Stimulated activated CD8-positive, alpha-beta memory T cell treated with anti-CD3 and anti-CD28 coated beads, Interleukin-12 subunit alpha, Interleukin-12 subunit beta, amount 100 ng/mL, for 4 hours (primary cell): Measurements from ENCODE around the gene SRSF12.
"Not testable (repeated sequence)": the region's sequence is repeated elsewhere in the genome, so short reads cannot be mapped to it uniquely, and the experiment has no call there.

Experiments used
- DNase-seq: peaks from one replicate; pipeline ENCODE4 v3.0.0-alpha.2; 2020; ENCODE audit warnings: low read depth

The SRSF12 gene

DNA sequence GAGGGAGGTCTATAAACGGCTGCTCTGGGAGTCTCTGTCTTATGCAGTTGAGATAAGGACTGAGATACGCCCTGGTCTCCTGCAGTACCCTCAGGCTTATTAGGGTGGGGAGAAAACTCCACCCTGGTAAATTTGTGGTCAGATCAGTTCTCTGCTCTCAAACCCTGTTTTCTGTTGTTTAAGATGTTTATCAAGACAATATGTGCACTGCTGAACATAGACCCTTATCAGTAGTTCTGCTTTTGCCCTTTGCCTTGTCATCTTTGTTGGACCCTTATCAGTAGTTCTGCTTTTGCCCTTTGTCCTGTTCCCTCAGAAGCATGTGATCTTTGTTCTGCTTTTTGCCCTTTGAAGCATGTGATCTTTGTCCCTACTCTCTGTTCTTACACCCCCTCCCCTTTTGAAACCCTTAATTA is 10.4 kb upstream of the SRSF12 start:
- not testable (repeated sequence) for DNase-seq

DNA sequence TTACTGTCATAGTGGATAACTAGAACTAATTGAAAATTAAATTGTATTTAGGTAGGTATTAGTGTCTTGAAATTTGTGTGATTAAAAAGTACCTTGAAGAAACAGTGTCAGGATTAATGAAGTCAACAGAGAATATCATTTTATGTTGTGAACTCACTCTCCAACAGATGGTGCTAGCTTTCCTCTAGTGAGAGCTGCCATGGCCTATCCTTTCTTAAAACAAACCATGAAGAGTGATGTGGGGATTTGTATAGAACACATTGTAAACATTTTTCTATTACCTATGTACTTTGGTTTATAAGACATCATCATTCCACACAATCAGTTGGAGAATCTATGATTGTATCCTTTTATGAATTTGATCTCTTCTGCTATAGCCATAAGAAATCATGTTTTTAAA is 4.8 kb upstream of the SRSF12 start:
- no peak for DNase-seq

DNA sequence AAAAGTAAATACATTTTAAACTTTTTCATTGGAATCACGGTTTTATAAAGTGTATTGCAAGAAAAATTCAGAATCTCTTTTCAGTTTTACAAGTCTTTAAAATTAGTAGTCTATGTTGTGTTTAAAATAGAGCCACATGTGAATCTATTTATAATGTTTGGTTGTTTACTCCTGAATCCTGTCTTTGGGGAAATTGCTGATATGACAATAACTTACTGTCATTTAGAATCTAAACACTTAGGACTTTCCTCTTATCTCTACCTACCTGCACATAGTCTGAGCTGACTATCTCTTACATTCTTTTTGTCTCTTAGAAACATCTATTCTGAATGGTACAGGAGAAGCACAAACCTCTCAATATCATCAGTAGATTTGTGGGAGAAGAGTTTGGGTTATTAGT is 4.1 kb upstream of the SRSF12 start:
- no peak for DNase-seq

DNA sequence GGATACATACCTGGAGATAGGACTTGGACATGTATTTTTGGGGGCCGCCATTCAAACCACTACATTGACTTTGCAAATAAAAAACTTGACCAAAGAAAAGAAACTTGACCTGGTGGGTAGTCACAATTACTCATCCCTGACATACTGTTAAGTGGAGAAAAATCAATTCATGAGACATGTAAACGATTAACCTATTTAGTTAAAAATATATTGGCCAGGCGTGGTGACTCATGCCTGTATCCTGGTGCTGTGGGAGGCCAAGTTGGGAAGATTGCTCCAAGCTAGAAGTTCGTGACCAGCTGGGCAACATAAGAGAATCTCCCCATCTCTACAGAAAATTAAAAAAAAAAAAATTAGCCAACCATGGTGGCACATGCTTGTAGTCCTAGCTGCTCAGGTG is 2.5 kb upstream of the SRSF12 start:
- DNase-seq: no peak

DNA sequence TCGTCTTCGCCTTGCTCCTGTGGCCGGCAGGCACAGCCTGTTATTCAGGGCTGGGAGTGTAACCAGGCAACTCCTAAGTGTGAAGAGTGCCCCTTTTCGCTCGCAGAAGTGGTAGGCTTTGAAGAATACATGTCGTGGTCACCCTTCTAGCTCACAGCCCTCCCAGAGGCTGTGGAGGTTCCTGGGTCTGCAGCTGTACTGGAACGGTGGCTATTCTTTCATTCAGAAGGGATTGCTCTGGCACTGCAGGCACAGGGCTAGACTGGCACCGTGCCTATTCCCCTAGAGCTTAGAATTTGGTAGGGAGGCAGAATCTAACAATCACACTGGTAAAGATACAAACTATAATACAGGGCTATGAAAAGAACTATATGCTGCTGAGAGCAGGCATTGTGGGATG is 1.1 kb upstream of the SRSF12 start:
- DNase-seq: no peak

DNA sequence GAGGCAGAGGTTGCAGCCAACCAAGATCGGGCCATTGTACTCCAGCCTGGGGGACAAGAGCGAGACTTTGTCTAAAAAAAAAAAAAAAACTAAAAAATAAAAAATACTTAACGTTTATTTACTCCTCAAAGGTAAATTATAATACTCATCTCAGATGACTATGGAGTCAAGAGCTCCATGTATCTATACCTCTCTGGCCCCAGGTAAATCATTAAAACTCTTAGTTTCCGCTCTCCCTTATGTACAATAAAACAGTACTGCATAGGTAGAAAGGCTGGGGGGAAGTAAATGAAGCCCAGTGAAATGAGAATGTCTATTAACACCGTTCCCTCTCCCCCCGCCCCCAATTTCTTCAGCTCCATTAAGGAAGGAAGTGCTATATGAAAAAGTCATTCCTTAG is 1.2 kb downstream of the SRSF12 start:
- DNase-seq: no peak

DNA sequence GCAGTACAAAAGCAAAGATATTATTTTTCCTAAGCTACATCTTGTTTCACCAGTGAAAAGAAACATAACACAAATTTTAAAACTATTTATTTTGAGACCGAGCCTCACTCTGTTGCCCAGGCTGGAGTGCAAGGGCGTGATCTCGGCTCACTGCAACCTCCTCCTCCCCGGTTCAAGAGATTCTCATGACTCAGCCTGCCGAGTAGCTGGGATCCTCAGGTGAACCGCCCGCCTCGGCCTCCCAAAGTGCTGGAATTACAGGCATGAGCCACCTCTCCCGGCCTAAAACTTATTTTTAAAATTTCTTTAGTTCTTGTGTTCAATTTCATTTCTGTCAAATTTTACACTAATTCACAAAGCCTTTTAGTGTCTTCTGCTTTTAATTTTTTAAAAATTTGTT is 5.9 kb downstream of the SRSF12 start:
- DNase-seq: no peak

DNA sequence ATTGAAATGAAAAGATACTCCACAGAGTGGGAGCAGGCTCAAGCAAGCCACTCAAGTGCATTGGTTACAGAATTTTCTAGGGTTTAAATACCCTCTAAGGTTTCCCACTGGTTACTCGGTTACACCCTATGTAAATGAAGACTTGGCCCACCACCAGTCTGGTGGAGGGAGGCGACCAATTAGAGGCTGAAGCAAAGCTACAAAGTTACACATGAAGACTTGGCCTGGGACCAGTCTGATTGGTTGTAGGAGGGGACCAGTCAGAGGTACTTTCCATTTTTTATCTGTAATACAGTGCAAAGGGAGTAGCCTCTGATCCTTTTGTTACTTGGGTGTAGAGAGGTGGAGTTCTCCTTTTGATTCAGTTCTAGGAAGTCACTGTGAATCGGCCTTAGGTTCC is 7.6 kb downstream of the SRSF12 start:
- DNase-seq: no peak

DNA sequence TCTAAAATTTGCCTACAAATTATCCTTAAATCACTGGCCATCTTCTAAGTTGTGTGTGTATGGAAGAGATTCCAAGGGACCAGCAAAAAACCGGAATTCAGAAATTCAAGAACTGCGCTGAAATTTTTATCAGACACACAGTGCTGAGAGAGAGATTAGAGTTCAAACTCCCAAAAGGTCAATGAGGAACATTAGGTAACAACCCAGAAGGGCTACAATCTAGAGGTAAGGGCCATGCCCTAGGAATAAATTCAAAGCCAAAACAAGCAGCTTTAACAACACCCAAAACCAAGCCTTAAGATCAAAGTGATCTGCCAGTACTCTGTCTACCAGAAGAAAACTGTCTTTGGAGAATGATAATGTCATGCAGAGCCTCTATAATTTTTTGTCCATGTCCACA is 17.8 kb downstream of the SRSF12 start:
- no peak for DNase-seq

DNA sequence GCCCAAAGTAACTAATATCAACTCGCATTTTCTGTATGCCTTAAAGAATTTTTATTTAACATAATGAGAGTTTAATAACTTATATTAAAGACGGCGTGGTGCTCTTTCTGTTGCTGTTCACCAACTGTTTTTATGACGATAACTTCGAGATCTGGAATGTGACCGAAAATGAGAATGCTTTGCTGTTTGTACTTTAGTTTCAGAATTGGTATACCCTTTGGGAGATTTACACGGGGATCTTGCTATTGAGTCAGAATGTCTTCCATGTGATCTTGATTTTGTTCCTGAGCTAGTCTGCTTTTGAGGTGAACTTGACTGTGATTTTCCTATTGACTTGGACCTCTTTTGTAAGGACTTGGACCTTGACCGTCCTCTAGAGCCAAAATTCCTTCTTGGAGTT is 19.4 kb downstream of the SRSF12 start:
- no peak for DNase-seq

DNA sequence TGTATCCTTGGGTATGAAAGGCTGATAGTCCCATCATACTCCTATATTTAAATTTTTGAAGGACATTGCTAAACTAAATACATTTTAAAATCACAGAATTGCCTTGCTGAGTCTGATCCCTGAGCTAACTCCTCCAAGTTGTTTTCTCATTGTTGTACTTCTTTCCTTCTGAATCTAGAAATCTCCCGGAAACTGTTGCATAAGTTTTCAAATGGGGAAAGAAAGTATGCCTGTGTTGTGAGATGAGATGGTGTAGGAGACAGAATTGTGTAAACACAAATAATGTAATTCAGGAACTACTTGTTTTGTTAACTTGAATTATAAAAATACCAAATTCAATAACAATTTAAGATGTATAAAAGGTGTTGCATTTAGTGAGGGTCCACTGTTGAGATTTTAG is 30.0 kb downstream of the SRSF12 start:
- DNase-seq: no peak

DNA sequence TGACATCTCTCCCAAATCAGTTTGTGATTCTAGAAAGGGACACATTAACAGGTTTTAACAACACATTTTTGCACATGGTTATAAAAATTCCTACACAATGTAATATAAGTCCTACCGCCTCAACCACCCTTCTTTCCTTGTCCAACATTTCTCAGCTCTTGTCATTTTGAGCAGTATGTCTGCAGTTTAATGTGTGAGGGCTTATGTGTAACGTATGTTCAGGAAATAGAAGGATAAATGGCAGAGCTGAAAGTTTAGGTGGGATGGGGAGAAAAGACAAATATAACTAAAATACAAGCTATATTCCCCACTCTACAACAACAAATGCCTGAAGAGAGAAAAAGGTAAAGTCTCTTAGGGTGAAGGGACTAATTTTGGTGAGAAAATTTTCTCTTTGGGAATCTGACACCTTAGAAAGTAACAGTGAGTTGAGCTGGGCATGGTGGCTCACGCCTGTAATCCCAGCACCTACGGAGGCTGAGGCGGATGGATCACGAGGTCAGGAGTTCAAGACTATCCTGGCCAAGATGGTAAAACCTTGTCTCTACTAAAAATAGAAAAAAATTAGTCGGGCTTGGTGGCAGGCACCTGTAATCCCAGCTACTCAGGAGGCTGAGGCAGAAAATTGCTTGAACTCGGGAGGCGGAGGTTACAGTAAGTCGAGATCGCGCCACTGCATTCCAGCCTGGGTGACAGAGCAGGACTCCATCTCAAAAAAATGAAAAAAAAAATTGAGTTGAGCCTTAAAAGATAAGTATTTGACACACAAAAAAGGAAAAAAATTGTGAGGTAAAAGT is 32.3 kb downstream of the SRSF12 start:
- DNase-seq: no peak

DNA sequence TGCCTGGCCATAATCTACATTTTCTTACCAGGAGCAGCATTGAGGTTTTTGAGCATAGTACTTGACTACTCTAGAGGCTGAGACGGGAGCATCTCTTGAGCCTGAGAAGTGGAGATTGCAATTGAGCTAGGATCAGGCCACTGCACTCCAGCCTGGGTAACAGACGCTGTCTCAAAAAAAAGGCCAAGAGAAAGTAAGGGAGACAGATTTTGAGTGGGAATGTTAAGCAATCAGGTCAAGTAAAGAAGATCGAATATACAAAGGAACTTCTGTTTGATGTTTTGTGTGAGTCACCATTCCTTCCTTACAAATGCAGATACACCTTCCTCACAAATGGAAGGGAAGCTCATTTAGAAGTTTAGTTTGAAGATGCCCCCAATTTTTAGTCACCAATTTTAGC is 32.9 kb downstream of the SRSF12 start:
- DNase-seq: no peak

DNA sequence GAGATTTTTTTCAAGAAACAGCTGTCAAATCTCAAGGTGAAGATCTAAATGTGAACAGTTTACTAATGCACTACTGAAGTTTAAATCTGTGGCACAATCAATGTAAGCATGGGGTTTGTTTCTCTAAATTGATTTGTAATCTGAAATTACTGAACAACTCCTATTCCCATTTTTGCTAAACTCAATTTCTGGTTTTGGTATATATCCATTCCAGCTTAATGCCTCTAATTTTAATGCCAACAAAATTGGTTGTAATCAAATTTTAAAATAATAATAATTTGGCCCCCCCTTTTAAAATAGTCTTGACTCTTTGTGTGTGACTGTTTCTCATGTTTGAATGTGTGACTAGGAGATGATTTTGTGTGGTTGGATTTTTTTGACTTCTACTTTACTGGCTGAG is 33.3 kb downstream of the SRSF12 start:
- DNase-seq: no peak

DNA sequence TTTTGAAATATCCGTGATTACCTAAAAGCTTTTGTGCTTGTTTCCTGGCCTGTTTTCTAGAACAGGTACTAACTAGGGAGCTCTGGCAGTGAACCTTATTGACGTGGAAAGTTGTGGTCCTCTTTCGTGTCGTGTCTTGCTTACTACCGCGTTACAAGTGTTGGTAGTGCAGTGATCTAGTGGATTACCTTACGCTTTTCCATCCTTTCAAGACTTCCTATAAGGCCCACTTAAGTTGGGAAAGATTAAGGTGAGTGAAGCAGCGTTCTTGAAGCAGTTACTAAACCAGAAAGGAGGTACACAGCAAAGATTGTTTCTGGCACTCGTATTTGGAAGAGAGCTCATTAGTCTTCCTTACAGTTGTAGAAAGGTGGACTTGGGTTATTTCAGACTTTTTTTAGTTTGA is 35.4 kb downstream of the SRSF12 start:
- no peak for DNase-seq

DNA sequence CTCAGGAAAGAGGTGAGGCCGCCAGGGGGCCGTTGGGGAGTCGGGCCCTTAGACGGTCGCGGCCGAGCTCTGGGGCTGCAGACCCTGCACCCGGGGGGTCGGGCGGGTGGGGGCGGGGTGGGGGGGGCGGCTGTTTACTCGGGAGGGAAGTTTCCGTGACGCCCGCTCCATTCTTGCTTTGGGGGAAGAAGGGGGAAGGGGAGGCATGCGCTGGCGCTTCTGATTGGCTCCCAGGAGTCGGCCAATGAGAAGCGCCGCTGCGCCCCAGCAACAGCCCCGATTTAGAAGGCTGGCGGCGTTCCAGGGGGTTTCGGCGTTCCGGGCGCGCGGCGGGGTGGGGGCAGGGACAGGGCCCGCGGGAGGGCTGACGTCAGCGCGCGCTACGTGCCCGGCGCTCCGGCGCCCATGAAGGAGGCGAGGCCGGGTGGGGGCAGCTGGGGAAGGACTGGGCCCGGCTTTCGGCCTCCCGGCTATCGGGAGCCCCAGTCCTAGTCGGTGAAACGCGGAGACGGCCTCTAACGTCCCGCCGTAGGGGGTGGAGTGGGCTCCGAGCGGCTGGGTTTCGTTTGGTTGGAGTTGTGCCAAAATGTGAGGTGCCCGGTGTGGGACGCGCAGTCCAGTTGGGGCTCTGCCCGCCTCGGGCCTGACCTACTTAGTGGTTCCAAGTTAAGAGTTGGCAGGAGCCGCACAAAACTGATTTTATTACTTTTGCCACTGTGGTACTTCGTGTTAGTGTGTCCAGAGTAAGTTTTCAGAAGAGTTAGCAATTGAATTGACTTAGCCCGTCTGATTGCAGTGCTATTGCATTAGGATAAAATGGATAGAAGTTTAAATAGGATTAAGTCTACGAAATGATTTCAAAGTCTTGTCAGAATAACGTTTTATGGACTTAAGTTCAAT is 36.2 kb downstream of the SRSF12 start:
- peak; percentile 97 for DNase-seq

DNA sequence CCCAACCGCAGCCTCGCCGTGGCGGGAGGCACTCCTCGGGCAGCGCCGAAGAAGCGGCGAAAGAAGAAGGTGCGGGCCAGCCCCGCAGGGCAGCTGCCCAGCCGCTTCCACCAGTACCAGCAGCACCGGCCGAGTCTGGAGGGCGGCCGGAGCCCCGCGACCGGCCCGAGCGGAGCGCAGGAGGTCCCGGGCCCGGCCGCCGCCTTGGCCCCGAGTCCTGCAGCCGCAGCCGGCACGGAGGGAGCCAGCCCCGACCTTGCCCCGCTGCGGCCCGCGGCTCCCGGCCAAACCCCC is 36.8 kb downstream of the SRSF12 start:
- no peak for DNase-seq

DNA sequence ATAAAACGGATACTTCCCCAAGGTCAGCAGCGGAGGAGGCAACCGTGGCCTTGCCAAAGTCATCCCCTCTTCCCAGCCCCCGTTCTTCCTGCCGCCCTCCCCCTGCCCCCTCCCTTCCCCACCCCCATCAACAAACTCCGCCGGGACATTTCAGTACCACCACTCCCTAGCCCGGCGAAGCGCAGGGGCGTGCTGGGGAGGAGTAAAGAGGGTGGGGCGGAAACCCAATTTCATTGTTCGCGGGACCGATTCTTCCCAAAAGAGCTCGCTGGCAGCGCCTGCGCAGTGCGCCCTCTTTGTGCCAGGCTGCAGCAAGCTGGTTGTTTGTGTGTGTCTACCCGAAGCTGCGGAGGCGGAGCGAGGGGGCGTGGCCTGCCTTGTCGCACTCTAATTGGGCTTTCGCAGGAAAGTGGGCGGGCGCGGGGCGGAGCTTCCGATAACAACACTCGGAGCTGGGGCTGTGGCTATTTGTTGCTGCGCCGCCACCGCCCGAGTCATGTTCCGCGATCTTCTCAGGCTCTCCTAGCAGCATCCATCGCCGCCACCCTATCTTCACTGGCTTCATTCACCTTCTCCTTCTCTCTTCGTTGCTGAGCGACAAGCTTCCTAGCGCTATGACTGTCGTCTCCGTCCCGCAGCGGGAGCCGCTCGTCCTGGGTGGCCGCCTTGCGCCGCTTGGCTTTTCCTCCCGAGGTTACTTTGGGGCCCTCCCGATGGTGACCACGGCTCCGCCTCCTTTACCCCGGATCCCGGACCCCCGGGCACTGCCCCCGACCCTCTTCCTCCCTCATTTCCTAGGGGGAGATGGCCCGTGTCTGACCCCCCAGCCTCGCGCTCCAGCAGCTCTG is 37.4 kb downstream of the SRSF12 start, which contains the start of gene PNRC1:
TSS of gene PNRC1 (plus strand) at position 471 of the 848 bp plus-strand sequence. CDS start at position 615, 144 bp downstream.
- DNase-seq: peak; percentile 100

DNA sequence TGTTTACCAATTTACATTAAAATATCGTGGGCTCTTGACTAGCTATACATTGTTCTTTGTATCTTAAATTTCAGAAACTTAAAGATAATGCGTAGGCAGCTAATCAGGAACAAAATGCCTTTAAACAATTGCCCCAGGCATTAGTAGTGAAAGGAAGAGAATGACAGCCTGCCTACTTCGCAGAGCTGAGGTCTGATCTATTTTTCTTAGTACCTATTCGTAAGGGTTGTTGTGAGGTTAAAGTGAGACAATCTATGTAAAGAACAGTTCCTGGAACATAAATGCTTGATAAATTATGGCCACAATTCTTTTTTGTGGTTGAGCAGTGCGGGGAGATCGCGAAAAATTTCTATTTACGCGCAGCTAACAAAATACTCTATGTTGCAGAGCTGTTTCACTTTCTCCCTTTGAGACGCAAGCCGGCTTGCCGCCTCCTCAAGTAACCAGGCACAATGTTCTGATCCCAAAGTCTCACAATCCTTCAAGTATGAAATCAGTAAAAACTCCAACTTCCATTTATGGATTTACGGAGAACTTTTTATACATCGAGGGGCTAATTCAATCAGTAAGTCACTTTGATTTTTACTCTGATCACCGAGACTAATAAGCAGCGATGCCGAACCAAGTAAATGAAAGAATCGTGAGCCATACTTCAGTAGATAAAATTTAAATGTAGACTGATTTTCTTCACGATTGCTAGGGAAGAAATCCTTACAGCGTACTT is 38.2 kb downstream of the SRSF12 start:
- peak; percentile 30 for DNase-seq

DNA sequence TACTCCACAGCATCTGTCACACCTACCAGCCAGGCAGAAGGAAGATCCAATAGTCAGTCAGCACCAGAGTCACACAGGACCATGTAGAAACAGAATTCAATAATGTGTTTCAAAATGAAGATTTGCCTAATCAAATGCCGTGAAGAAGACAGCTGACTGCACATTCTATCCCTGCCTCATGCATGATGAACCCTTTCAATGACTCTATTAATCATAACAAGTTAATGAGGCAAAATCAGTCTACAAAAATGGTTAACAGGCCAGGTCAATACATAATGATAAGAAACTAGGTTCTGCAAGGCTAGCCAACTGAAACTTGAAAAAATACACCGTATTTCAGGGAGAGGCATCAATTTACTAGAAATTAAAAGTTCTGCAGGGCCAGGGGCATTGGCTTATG is 44.0 kb downstream of the SRSF12 start:
- no peak for DNase-seq

DNA sequence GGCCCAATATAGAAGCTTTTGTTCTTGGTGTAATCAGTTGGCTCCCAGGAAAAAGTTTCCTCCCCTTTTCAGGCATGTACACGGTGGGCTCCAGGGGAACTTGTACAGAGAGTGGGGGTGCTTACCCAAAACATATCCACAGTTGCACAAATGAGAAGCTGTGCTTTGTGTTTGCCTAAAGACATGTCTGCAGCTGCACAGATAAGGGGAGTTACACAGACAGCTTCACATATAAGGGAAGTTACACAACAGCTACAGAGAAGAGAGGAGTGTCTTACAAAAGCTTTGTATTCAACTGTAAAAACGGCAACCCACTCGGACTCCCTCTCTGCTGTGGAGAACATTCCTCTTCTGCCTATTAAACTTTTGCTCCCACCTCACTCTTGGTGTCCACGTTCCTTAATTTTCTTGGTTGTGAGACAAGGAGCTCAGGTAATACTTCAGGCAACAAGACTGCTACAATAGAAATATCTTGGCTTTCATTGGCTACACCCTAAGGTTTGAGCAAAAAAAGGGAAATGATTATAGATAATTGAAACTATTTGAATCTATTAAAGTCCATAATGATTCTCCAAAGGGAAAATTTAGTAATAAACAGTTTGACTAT is 44.8 kb downstream of the SRSF12 start:
- no peak for DNase-seq
